Liver (tissue), 9 donors: ENCODE measurements around the gene MIR17HG. TPM values are rescaled to one million over a fixed set of nuclear protein-coding genes. Genes with fewer than 3 reads are reported as not detected.

Experiments
- DNase-seq: peaks from one replicate; pipeline ENCODE4 v3.0.0-alpha.2; 2017; ENCODE audit warnings: low spot score
- H3K27ac ChIP-seq, 2 donors: one replicate each; pipeline ENCODE4 v1.7.0; 2013; ENCODE audit warnings: inconsistent platforms in 2 of 2, low read length in 2 of 2, control low read depth in 1 of 2, low read depth in 1 of 2, mild to moderate bottlenecking in 1 of 2
- H3K27me3 ChIP-seq, 4 donors: one replicate each; pipeline versions ENCODE4 v1.6.1 to v1.7.0; 2013; ENCODE audit warnings: low read length in 3 of 4, inconsistent platforms in 1 of 4, mild to moderate bottlenecking in 1 of 4, moderate library complexity in 1 of 4; ENCODE audit not compliant: control insufficient read depth in 4 of 4, insufficient read depth in 4 of 4
- H3K36me3 ChIP-seq, 4 donors: one replicate each; pipeline versions ENCODE4 v1.6.1 to v1.7.0; 2013; ENCODE audit warnings: low read length in 3 of 4, mild to moderate bottlenecking in 3 of 4, low read depth in 1 of 4, moderate library complexity in 1 of 4; ENCODE audit not compliant: control insufficient read depth in 4 of 4, insufficient read depth in 3 of 4
- H3K4me1 ChIP-seq, 4 donors: one replicate each; pipeline versions ENCODE4 v1.6.1 to v1.7.0; 2013; ENCODE audit warnings: low read length in 3 of 4, mild to moderate bottlenecking in 3 of 4, moderate library complexity in 1 of 4; ENCODE audit not compliant: control insufficient read depth in 4 of 4, insufficient read depth in 4 of 4
- H3K4me3 ChIP-seq, 3 donors: one replicate each; pipeline versions ENCODE4 v1.6.1 to v1.7.0; 2013; ENCODE audit warnings: low read length in 3 of 3, control low read depth in 1 of 3, low read depth in 1 of 3, mild to moderate bottlenecking in 1 of 3
- H3K9ac ChIP-seq, 2 donors: one replicate each; pipeline ENCODE4 v1.7.0; 2013; ENCODE audit warnings: low read length in 2 of 2, mild to moderate bottlenecking in 2 of 2, moderate library complexity in 2 of 2, control low read depth in 1 of 2, low read depth in 1 of 2
- H3K9me3 ChIP-seq, 4 donors: one replicate each; pipeline versions ENCODE4 v1.6.1 to v1.7.0; 2013; ENCODE audit warnings: low read length in 3 of 4; ENCODE audit not compliant: control insufficient read depth in 4 of 4
- ATF3 ChIP-seq: IDR thresholded peaks from 2 replicates; pipeline ENCODE4 v1.6.1; 2016; ENCODE audit warnings: antibody characterized with exemption
- CTCF ChIP-seq: fragments of 150-350 bp; IDR thresholded peaks from 2 replicates; pipeline ENCODE4 v1.5.1; 2017; ENCODE audit warnings: improper control_type of control experiment, low read depth, low read length; ENCODE audit not compliant: missing input control
- EGR1 ChIP-seq, 2 donors: IDR thresholded peaks; 2 replicates each; pipeline ENCODE4 v1.6.1; 2016 to 2018; ENCODE audit warnings: antibody characterized with exemption in 2 of 2, low read depth in 2 of 2
- FOXA1 ChIP-seq: IDR thresholded peaks from 2 replicates; pipeline ENCODE4 v1.6.1; 2016; ENCODE audit warnings: antibody characterized with exemption
- FOXA2 ChIP-seq: IDR thresholded peaks from 2 replicates; pipeline ENCODE4 v1.6.1; 2016; ENCODE audit warnings: antibody characterized with exemption
- GABPA ChIP-seq, 2 donors: IDR thresholded peaks in 1 of 2; conservative IDR thresholded peaks in 1 of 2; 2 replicates each; pipeline ENCODE4 v1.6.1; 2016; ENCODE audit warnings: antibody characterized with exemption in 2 of 2, mild to moderate bottlenecking in 1 of 2, moderate library complexity in 1 of 2
- HNF4A ChIP-seq, 2 donors: conservative IDR thresholded peaks; 2 replicates each; pipeline ENCODE4 v1.6.1; 2016; ENCODE audit warnings: antibody characterized with exemption in 2 of 2, mild to moderate bottlenecking in 2 of 2
- HNF4G ChIP-seq: IDR thresholded peaks from 2 replicates; pipeline ENCODE4 v1.6.1; 2016; ENCODE audit warnings: antibody characterized with exemption
- JUND ChIP-seq, 2 donors: IDR thresholded peaks; 2 replicates each; pipeline ENCODE4 v1.6.1; 2016; ENCODE audit warnings: antibody characterized with exemption in 2 of 2
- MAX ChIP-seq: IDR thresholded peaks from 2 replicates; pipeline ENCODE4 v1.6.1; 2016; ENCODE audit warnings: antibody characterized with exemption
- RAD21 ChIP-seq, 2 donors: IDR thresholded peaks; 2 replicates each; pipeline ENCODE4 v1.6.1; 2016; ENCODE audit warnings: antibody characterized with exemption in 2 of 2, mild to moderate bottlenecking in 2 of 2
- REST ChIP-seq: IDR thresholded peaks from 2 replicates; pipeline ENCODE4 v1.6.1; 2016; ENCODE audit warnings: antibody characterized with exemption, mild to moderate bottlenecking
- RXRA ChIP-seq, 2 donors: IDR thresholded peaks; 2 replicates each; pipeline ENCODE4 v1.6.1; 2017 to 2018; ENCODE audit warnings: antibody characterized with exemption in 2 of 2, mild to moderate bottlenecking in 1 of 2
- SP1 ChIP-seq: IDR thresholded peaks from 2 replicates; pipeline ENCODE4 v1.6.1; 2018; ENCODE audit warnings: antibody characterized with exemption, mild to moderate bottlenecking
- TAF1 ChIP-seq: conservative IDR thresholded peaks from 2 replicates; pipeline ENCODE4 v1.6.1; 2016; ENCODE audit warnings: antibody characterized with exemption, mild to moderate bottlenecking
- YY1 ChIP-seq: IDR thresholded peaks from 2 replicates; pipeline ENCODE4 v1.6.1; 2016; ENCODE audit warnings: antibody characterized with exemption, mild to moderate bottlenecking
- ZBTB33 ChIP-seq: IDR thresholded peaks from 2 replicates; pipeline ENCODE4 v1.6.1; 2016; ENCODE audit warnings: antibody characterized with exemption
- WGBS: extraction: QIAGEN DNeasy Blood & Tissue Kit; methylation state at CpG from one replicate; pipeline ENCODE4 v1.1.7; 2013; 5-methylcytosine and 5-hydroxymethylcytosine counted together
- polyA plus RNA-seq, 2 donors: library from polyadenylated mRNA; stranded (reverse) in 1 of 2; unstranded in 1 of 2; fragments of 200-250 nt in 1 of 2; fragments of >200 nt in 1 of 2; fragmentation: Nextera tagmentation in 1 of 2; extraction: Ambion mirVana in 1 of 2; gene quantifications; one replicate each; pipeline versions ENCODE4 v1.2.1 to v1.2.3, GENCODE V29; 2013 to 2015
- total RNA-seq, 2 donors: library from RNA; depleted of rRNA; stranded (reverse); fragments of >200 nt; gene quantifications; one replicate each; pipeline ENCODE4 v1.2.3, GENCODE V29; 2014
- donor health status: healthy.
- donor health status: healthy.
- donor health status: healthy.
- donor health status: healthy.
- donor health status: healthy.

MIR17HG gene
- total and polyA plus RNA-seq, 4 donors: 0.27 to 7.7 (median 4.4) TPM

GRCh38 chr13:91314888-91315287, 32.6 kb upstream of the MIR17HG start:
- DNase-seq: no peak
- Histone ChIP-seq H3K9ac (no peak overlapping the region), H3K36me3 (no peaks in the 10 kb centered on the region), H3K27ac (no peak overlapping the region), H3K4me1 (no peaks in the 10 kb centered on the region), H3K9me3 (no peaks in the 10 kb centered on the region), H3K27me3 (peaks cover 0 to 25% (median 6%) of the 10 kb centered on the region in 4 donors), H3K4me3 (no peak overlapping the region)
- TF ChIP-seq EGR1 (IDR thresholded peaks at IDR 0.05; ENCODE audit: low read depth in 2 of 2) (no peak), FOXA2 (no peak), REST (no peak), YY1 (no peak), GABPA (IDR thresholded peaks at IDR 0.05 in 1 of 2, conservative IDR thresholded peaks at IDR 0.05 in 1 of 2) (no peak), ATF3 (no peak), JUND (IDR thresholded peaks at IDR 0.05) (no peak), MAX (no peak), RAD21 (IDR thresholded peaks at IDR 0.05) (no peak), FOXA1 (no peak), SP1 (no peak), TAF1 (no peak), HNF4G (no peak), HNF4A (conservative IDR thresholded peaks at IDR 0.05) (no peak), CTCF (no peak)

- WGBS: 89% methylated on average over 6 of the region's 6 CpGs
- Histone ChIP-seq H3K9ac (no peak overlapping the region), H3K4me3 (no peak overlapping the region), H3K27ac (no peak overlapping the region), H3K36me3 (no peaks in the 10 kb centered on the region), H3K4me1 (no peaks in the 10 kb centered on the region), H3K9me3 (no peaks in the 10 kb centered on the region), H3K27me3 (peaks cover 0 to 12% (median 6%) of the 10 kb centered on the region in 4 donors)
- DNase-seq: no peak
- no peak for TF ChIP-seq TAF1
- TF ChIP-seq SP1: no peak
- TF ChIP-seq EGR1 (IDR thresholded peaks at IDR 0.05; ENCODE audit: low read depth in 2 of 2): no peak
- no peak for TF ChIP-seq FOXA2
- TF ChIP-seq CTCF: no peak
- no peak for TF ChIP-seq MAX
- no peak for TF ChIP-seq RXRA (IDR thresholded peaks at IDR 0.05)
- TF ChIP-seq ATF3: no peak
- no peak for TF ChIP-seq GABPA (IDR thresholded peaks at IDR 0.05 in 1 of 2, conservative IDR thresholded peaks at IDR 0.05 in 1 of 2)
- no peak for TF ChIP-seq ZBTB33
- TF ChIP-seq RAD21 (IDR thresholded peaks at IDR 0.05): no peak
- TF ChIP-seq HNF4A (conservative IDR thresholded peaks at IDR 0.05): no peak
Observed at GRCh38 chr13:91318886-91319285, 28.6 kb upstream of the MIR17HG start.
